CD4-positive, alpha-beta T cell treated with Interleukin-1 beta for 1 hour (primary cell): ENCODE results near the gene PYDC1.
"Not testable (repeated sequence)": the region's sequence is repeated elsewhere in the genome, so short reads cannot be mapped to it uniquely, and the experiment has no call there.

Experiments
- DNase-seq, 2 donors: peaks; one replicate each; pipeline ENCODE4 v3.0.0-alpha.2; 2020 to 2022

Gene PYDC1

GRCh38 chr16:31221357-31222160 lies 4.6 kb upstream of the PYDC1 start:
- no peak for DNase-seq

DNA sequence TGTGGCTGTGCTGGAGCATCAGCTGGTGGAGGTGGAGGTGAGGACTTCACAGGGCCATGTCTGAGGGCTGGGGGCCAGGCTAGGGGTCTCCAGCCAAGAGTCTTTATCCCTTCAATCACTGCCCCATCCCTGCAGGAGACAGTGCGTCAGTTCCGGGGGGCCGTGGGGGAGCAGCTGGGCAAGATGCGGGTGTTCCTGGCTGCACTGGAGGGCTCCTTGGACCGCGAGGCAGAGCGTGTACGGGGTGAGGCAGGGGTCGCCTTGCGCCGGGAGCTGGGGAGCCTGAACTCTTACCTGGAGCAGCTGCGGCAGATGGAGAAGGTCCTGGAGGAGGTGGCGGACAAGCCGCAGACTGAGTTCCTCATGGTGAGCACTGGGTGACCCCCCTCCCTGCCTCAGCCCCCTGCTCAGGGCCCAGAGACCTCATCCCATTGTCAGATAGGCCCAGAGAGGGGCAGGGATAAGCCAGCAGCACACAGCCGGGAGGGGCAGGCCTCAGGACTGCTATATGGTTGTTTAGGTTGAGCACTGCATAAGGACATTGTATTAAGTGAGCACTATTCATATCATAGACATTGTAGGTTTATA lies 2.3 kb upstream of the PYDC1 start:
- no peak for DNase-seq

- no peak for DNase-seq
These were observed 198 bp upstream of the PYDC1 start for GRCh38 chr16:31217136-31217530.

GRCh38 chr16:31215287-31216162 lies 1.4 kb downstream of the PYDC1 start:
- DNase-seq = no peak

- no peak for DNase-seq
These were observed 2.1 kb downstream of the PYDC1 start for GRCh38 chr16:31214708-31215286.

GRCh38 chr16:31213877-31214707 lies 2.8 kb downstream of the PYDC1 start, which contains the start of gene TRIM72:
Gene TRIM72 (plus strand): TSS chr16:31214119. CDS start chr16:31214739, 620 bp downstream.
- no peak for DNase-seq

DNA sequence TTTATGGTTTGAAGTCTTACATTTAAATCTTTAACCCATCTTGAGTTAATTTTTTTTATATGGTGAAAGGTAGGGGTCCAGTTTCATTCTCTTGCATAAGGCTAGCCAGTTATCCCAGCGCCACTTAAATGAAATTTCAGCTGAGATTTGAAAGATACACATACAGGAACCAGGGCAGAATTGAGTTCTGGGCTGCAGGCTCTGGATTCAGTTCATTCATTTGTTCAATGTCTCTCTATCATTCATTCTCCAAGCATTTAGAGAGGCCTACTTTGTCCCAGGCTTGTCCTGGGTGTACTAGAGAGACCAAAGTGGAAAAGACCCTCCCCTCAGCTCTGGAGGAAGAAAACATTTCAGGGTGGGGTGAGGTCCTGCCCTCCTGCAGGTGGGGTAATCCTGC lies 3.6 kb downstream of the PYDC1 start:
- DNase-seq = no peak

GRCh38 chr16:31206776-31207175 lies 10.2 kb downstream of the PYDC1 start:
- DNase-seq = no peak

DNA sequence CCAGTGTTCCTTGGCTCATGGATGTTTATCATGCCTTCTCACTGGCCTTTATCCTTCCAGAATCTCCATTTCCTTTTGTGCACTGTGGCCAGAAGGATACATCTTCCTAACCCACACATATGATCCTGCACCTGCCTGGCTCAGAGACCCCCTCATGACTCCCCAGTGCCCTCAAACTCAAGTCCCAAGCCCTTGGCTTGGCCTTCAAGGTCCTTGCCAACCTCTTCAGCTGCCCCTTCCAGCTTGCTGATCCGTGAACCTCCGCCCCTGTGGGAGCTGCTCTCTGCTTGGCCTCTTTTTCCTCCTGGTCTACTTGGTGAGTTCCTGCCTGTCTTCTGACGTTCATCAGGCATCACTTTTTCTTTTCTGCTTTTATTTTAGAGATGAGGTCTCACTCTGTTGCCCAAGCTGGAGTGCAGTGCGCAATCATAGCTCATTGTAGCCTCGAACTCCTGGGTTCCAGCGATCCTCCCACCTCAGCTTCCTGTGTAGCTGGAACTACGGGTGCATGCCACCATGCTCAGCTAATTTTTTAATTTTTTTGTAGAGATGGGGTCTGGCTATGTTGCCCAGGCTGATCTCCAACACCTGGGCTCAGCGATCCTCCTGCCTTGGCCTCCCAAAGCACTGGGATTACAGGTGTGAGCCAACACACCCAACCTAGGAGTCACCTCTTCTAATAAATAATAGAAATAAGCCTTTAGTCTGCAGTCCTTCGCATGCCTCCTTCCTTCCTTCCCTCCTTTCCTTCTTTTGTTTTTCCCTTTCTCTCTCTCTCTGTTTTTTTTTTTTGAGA lies 11.9 kb downstream of the PYDC1 start:
- DNase-seq = no peak

DNA sequence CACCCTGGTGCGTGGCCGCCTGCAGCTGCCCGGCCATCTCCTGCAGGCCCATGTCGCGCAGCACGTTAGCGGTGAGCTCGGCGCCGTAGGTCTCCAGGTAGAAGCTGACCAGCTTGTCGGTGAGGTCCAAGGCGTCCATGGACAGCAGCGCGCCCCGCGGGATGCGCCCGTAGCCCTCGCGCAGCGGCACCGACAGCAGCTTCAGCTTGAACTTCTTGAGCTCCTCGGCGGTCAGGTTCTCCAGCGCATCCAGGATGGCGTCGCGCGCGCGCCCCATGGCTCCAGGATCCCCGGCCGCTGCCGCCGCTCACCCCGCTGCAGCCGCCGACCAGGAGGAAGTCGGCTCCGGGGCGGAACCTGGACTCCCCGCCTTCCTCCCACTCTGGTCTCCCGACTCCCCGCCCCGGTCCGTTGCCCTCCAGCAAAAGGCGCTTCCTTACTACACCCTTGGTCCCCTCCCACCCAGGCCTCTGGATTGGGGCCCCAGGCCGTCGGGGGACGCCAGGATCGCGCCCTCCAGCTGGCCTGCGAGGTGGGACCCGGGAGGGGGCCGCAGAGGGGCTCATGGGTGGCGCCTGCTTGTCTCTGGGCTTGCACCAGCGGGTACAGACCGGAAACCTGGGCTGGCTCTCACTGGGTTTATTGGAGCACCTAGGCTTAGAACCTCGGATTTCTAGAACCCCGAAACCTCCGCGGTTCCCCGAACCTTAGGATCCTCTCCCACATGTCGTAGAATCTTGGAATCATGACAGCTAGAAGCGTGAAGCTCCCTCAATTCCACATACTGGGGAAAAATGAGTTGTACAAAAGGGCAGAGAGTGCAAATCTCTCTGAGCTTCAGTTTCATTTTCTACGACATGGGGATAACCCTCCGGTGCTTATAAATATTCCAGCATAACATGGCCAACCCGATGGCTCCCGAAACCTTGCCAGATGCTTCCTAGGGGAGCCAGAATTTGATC lies 14.2 kb downstream of the PYDC1 start, which contains the start of gene PYCARD:
PYCARD (minus strand) TSS at position 347 of the 962 bp plus-strand sequence; CDS start at position 277, 70 bp downstream.
- DNase-seq = peak in 1 of 2 donors; percentile 38

DNA sequence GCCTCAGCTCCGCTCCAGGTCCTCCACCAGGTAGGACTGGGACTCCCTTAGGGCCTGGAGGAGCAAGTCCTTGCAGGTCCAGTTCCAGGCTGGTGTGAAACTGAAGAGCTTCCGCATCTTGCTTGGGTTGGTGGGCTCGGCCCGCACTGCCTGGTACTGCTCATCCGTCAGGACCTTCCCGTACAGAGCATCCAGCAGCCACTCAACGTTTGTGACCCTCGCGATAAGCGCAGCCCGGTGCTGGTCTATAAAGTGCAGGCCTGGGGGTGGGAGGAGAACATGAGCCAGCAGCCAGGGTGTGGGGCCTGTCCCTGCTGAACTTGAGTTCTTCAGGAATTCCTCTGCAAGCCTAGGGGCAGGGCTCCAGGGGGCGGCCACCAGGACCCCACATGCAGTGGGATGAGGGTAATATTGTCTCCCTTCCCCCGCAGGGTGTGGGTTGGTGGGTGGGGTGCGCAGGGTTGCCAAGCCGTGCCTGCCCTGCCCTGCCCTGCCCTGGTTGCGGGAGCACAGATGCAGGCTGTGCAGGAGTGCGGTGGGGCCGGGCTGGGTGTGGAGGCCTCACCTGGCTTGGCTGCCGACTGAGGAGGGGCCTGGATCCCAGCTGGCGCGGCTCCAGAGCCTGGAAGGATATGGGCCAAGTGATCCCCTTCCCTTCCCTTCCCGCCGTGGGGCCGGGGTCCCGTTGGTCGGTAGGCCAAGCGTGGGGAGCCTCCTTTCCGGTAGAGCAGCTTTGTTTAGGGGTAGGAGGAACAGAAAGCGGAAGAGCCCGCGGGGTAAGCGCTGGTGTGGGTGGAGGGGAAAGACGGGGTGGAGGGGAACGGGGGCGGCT lies 15.1 kb downstream of the PYDC1 start:
- peak; percentile 41 to 48 for DNase-seq

DNA sequence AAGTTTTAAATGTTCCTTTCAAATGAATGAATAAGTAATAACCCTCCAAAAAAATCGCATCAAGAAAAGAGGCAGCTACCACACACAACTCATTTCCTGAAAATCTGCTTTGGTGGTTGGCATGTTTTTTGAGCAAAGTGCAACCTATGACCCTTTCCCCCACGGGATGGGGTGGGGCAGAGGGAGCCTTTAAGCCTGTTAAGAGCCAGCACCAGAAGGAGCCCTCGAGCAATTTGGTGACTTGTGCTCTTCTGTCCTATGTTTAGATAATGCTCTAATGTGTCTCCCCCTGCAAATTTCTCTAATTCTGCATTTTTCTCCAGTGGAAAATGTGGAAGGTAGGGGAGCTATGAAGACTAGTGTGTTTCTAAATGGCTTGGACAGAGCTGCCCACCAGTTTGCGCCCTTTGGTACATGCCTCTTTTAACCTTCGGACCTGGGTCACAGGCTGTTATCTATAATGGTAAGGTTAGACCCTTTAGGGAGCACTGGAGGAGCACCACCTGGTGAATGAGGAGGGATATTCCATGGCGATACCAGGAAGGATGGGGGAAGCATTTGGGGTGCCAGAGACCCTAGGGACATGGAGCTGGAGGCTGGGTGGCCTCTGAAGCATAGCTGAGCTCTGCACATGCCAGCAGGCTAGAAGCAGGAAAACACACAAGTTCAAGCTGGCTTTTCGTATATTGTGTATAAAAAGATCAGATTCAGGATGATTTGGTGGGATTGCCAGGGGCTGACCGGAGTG lies 15.9 kb downstream of the PYDC1 start:
- peak; percentile 36 to 54 for DNase-seq

DNA sequence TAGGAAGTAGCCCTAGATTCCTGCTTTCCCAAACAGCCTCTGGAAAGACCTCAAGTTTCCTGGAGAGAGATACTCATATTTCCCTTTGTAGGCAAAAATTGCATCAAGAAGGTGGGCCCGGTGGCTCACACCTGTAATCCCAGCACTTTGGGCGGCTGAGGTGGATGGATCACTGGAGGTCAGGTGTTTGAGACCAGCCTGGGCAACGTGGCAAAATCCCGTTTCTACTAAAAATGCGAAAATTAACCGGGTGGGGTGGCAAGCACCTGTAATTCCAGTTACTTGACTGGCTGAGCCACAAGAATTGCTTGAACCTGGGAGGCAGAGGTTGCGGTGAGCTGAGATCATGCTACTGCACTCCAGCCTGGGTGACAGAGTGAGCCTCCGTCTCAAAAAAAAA lies 16.8 kb downstream of the PYDC1 start:
- DNase-seq = not testable (repeated sequence)

- no peak for DNase-seq
These were observed 17.4 kb downstream of the PYDC1 start for GRCh38 chr16:31199430-31200041.

- DNase-seq = no peak
These were observed 18.6 kb downstream of the PYDC1 start for GRCh38 chr16:31198207-31198882.

DNA sequence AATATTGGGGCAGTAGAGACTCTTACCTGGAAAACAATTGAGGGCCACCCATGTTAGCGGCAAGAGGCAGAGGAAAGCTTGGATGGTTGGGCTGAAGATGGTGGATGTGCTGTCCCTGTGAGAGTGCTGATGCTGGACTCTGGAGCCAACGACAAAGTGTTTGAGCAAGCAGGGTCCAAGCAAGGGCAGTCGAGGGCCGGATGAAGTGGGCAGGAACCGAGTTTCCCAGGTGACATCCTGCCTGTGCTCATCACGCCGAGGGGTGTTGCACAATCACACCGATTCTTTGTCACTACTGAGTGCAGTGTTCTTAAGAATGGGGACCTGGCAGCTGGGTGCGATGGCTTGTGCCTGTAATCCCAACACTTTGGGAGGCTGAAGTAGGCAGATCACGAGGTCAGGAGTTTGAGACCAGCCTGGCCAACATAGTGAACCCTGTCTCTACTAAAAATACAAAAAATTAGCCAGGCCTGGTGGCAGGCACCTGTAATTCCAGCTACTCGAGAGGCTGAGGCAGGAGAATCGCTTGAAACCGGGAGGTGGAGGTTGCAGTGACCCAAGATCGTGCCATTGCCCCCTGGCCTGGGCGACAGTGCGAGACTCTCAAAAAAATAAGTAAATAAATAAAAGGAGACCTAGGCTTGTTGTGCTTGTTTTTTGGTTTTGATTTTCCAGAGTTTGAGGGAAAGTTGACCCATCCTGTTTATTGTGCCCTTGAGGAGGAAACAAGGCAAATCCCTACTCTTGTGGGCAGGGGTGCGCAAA lies 20.4 kb downstream of the PYDC1 start:
- DNase-seq = no peak
